Endothelial cell of umbilical vein (primary cell): ENCODE results near the gene FARP2. TPM values are rescaled to one million over a fixed set of nuclear protein-coding genes. Genes with fewer than 3 reads are reported as not detected.

Experiments used
- BruUV-seq: library from RNA; stranded (reverse); fragments of 400-500 nt; replicated peaks from 2 replicates; lab custom pipeline; 2021; lab: Mats Ljungman, UMichigan
- CTCF ChIA-PET: fragments of 300-600, 350-600 bp; sonication (Branson Sonifier 250); formaldehyde crosslinking; loops from one replicate; lab custom pipeline; 2021; ENCODE audit warnings: antibody characterized with exemption, inconsistent platforms; lab: Charles Lee
- POLR2A ChIA-PET: fragments of 300-600, 350-600 bp; sonication (Branson Sonifier 250); formaldehyde crosslinking; loops from one replicate; lab custom pipeline; 2021; ENCODE audit warnings: antibody characterized with exemption, inconsistent platforms; lab: Charles Lee
- DNase-seq: peaks from one replicate; pipeline ENCODE4 v3.0.0-alpha.2; 2011; ENCODE audit warnings: low read depth, low spot score
- FAIRE-seq: peaks from 2 replicates; lab custom pipeline; 2011; peaks lifted over from hg19 to GRCh38; lab: Jason Lieb, UNC
- H2AFZ ChIP-seq: 2 replicates; pipeline ENCODE4 v1.6.0; 2012; ENCODE audit warnings: low read depth, low read length, control low read depth, inconsistent platforms
- H3K27ac ChIP-seq: 2 replicates; pipeline ENCODE4 v1.5.1; 2011; ENCODE audit warnings: low read depth, mild to moderate bottlenecking, control low read depth, low read length, moderate library complexity; ENCODE audit not compliant: insufficient read depth
- H3K27me3 ChIP-seq, 2 experiments: 2 replicates each; pipeline versions ENCODE4 v1.6.0 to v1.6.1; 2011; ENCODE audit warnings: low read length in 2 of 2, mixed read lengths in 1 of 2; ENCODE audit not compliant: control insufficient read depth in 2 of 2, insufficient read depth in 2 of 2
- H3K36me3 ChIP-seq, 2 experiments: 2 replicates in 1 of 2; 3 replicates in 1 of 2; pipeline ENCODE4 v1.5.1; 2011; ENCODE audit warnings: low read length in 2 of 2, mild to moderate bottlenecking in 1 of 2, moderate library complexity in 1 of 2; ENCODE audit not compliant: control insufficient read depth in 2 of 2, insufficient read depth in 2 of 2; ENCODE audit errors: extremely low read depth in 1 of 2
- H3K4me1 ChIP-seq: 3 replicates; pipeline ENCODE4 v1.5.1; 2011; ENCODE audit warnings: mild to moderate bottlenecking, low read length; ENCODE audit not compliant: control insufficient read depth, insufficient read depth; ENCODE audit errors: extremely low read depth
- H3K4me2 ChIP-seq: 2 replicates; pipeline ENCODE4 v1.6.1; 2011; ENCODE audit warnings: low read length, control low read depth, mixed read lengths; ENCODE audit not compliant: insufficient read depth
- H3K4me3 ChIP-seq, 3 experiments: fragments of 200-600 bp in 1 of 3; sonication (generic), shearing (Covaris generic) in 1 of 3; replicated peaks in 1 of 3; 2 replicates each; pipeline ENCODE4 v1.5.1; 2011 to 2016; ENCODE audit warnings: control low read depth in 3 of 3, low read length in 3 of 3, mild to moderate bottlenecking in 2 of 3, inconsistent platforms in 1 of 3, low read depth in 1 of 3, moderate library complexity in 1 of 3; ENCODE audit not compliant: insufficient read depth in 1 of 3
- H3K79me2 ChIP-seq: 2 replicates; pipeline ENCODE4 v1.6.0; 2012; ENCODE audit warnings: low read length, inconsistent platforms; ENCODE audit not compliant: control insufficient read depth, insufficient read depth
- H3K9ac ChIP-seq: replicated peaks from 2 replicates; pipeline ENCODE3; 2011; ENCODE audit warnings: low read length, control low read depth; ENCODE audit not compliant: insufficient read depth; ENCODE audit errors: extremely low read depth
- H3K9me1 ChIP-seq: replicated peaks from 3 replicates; pipeline ENCODE4 v1.6.0; 2011; ENCODE audit warnings: mild to moderate bottlenecking, low read length; ENCODE audit not compliant: control insufficient read depth, insufficient read depth; ENCODE audit errors: extremely low read depth
- H3K9me3 ChIP-seq: replicated peaks from 2 replicates; pipeline ENCODE4 v1.5.1; 2012; ENCODE audit warnings: low read length, inconsistent platforms; ENCODE audit not compliant: control insufficient read depth, insufficient read depth
- H4K20me1 ChIP-seq: replicated peaks from 2 replicates; pipeline ENCODE3; 2011; ENCODE audit warnings: mild to moderate bottlenecking, low read length; ENCODE audit not compliant: control insufficient read depth, insufficient read depth; ENCODE audit errors: extremely low read depth
- EZH2 ChIP-seq: IDR thresholded peaks from 2 replicates; pipeline ENCODE4 v1.6.1; 2012; ENCODE audit warnings: borderline replicate concordance, low read depth, mild to moderate bottlenecking, moderate library complexity, low read length, inconsistent platforms; ENCODE audit not compliant: severe bottlenecking
- FOS ChIP-seq: IDR thresholded peaks from 2 replicates; pipeline ENCODE4 v1.6.1; 2011; ENCODE audit warnings: mild to moderate bottlenecking, low read length, moderate library complexity, borderline replicate concordance; ENCODE audit not compliant: insufficient read depth
- GATA2 ChIP-seq: IDR thresholded peaks from 2 replicates; pipeline ENCODE4 v1.7.0; 2011; ENCODE audit warnings: low read depth, mild to moderate bottlenecking, moderate library complexity, mixed read lengths, low read length; ENCODE audit not compliant: insufficient read length, insufficient read depth
- MYC ChIP-seq: IDR thresholded peaks from one replicate; pipeline ENCODE4 v1.6.1; 2011; ENCODE audit warnings: mild to moderate bottlenecking, low read depth, low read length
- POLR2A ChIP-seq: IDR thresholded peaks from 2 replicates; pipeline ENCODE4 v1.6.1; 2012; ENCODE audit warnings: low read depth, mild to moderate bottlenecking, control low read depth, low read length
- POLR2AphosphoS5 ChIP-seq: IDR thresholded peaks from 2 replicates; pipeline ENCODE4 v1.6.1; 2012; ENCODE audit warnings: low read depth, mild to moderate bottlenecking, control low read depth, low read length, moderate library complexity; ENCODE audit not compliant: insufficient read depth
- dilution Hi-C: fragments of 300-500 bp; cut with MboI; formaldehyde crosslinking; loops from one replicate; pipeline ENCODE4 v1.15.0; 2019; ENCODE audit warnings: low sequenced_read_pairs; ENCODE audit not compliant: extremely low pct_ligation_motif_present
- intact Hi-C: fragments of 100-400 bp; cut with micrococcal nuclease; formaldehyde crosslinking; loops from one replicate; pipeline ENCODE4 v1.10.0; 2022
- polyA plus RNA-seq, 4 experiments: library from polyadenylated mRNA; depleted of rRNA in 3 of 4; stranded (reverse) in 3 of 4; unstranded in 1 of 4; fragments of >200 nt; gene quantifications; 2 replicates each; pipeline versions ENCODE4 v1.2.1 to v1.2.3, GENCODE V29; 2011 to 2012; ENCODE audit warnings: missing spikeins in 1 of 4
- total RNA-seq: library from RNA; stranded (reverse); gene quantifications from 2 replicates; pipeline ENCODE4 v1.2.3, GENCODE V29; 2021
- TF ChIP-seq, protein P1 (sequence below): IDR thresholded peaks from 2 replicates; pipeline ENCODE4 v1.6.1; 2011; ENCODE audit not compliant: insufficient read depth, insufficient read length
- TF ChIP-seq, protein P2 (sequence below), 2 donors: IDR thresholded peaks; 1 replicate in 1 of 2; 2 replicates in 1 of 2; pipeline ENCODE4 v1.5.1; 2011; ENCODE audit warnings: low read length in 2 of 2, mild to moderate bottlenecking in 2 of 2, moderate library complexity in 2 of 2, control low read depth in 1 of 2, inconsistent platforms in 1 of 2, low read depth in 1 of 2; ENCODE audit not compliant: insufficient read depth in 1 of 2; ENCODE audit errors: extremely low read depth in 1 of 2

FARP2 gene
- total and polyA plus RNA-seq, 2 donors (not counting 3 experiments of a cell fraction or from before 2014, with no cell fraction given): 15.3 to 45.3 TPM

DNA sequence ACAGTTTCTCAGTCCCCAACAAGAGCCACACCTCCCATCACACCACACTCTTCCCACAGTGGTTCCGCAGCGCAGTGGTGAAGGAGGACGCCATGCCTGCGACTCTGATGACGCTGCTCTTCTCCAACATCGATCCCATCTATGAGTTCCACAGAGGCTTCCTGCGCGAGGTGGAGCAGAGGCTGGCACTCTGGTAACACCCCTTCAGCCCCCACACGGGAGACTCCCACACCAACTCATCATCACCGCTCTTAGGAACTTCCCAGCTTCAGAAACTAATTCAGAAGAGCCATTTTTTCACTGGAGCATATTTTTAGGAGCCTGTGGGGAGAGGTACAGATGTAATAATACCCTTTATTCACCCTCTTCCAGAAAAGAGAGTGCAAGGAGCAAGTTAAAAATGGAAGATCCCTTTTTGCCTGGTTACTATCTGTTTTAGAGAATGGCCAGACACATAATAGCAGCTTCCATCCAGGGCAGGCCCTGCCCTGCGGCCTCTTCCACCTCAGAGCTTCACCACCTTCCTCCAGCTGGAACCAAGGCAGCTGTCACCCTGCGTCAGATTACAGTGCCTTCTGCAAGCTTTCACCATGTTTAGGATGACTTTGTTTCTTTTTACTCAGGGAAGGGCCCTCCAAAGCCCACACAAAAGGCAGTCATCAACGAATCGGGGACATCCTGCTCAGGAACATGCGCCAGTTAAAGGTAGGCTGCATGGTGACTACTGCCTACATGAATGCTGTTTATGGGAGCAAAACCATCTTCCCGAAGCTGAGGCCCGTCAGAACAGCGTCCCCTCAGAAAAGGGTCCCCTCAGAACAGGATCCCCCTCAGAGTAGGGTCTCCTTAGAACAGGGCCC is 107.4 kb downstream of the FARP2 start:
- dilution Hi-C loops (no loop called here), intact Hi-C loops (no loop called here)
- no peaks in the 10 kb centered on the region for H3K27me3 ChIP-seq
- ChIA-PET CTCF (no interaction called here), POLR2A (no interaction called here)
- no peak overlapping the region for H3K9ac ChIP-seq
- no peaks in the 10 kb centered on the region for H3K36me3 ChIP-seq
- FAIRE-seq: no peak
- H3K9me3 ChIP-seq: no peaks in the 10 kb centered on the region
- BruUV-seq: no TSS peak
- H3K79me2 ChIP-seq: no peaks in the 10 kb centered on the region
- H3K27ac ChIP-seq: no peak overlapping the region
- no peak for DNase-seq
- no peak overlapping the region for H3K4me3 ChIP-seq
- H3K9me1 ChIP-seq: no peaks in the 10 kb centered on the region
- H4K20me1 ChIP-seq: no peaks in the 10 kb centered on the region
- TF ChIP-seq FOS: no peak
- TF ChIP-seq EZH2: no peak
- no peak for TF ChIP-seq POLR2A
- TF ChIP-seq, protein P1, sequence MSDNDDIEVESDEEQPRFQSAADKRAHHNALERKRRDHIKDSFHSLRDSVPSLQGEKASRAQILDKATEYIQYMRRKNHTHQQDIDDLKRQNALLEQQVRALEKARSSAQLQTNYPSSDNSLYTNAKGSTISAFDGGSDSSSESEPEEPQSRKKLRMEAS: no peak
- TF ChIP-seq, protein P2, sequence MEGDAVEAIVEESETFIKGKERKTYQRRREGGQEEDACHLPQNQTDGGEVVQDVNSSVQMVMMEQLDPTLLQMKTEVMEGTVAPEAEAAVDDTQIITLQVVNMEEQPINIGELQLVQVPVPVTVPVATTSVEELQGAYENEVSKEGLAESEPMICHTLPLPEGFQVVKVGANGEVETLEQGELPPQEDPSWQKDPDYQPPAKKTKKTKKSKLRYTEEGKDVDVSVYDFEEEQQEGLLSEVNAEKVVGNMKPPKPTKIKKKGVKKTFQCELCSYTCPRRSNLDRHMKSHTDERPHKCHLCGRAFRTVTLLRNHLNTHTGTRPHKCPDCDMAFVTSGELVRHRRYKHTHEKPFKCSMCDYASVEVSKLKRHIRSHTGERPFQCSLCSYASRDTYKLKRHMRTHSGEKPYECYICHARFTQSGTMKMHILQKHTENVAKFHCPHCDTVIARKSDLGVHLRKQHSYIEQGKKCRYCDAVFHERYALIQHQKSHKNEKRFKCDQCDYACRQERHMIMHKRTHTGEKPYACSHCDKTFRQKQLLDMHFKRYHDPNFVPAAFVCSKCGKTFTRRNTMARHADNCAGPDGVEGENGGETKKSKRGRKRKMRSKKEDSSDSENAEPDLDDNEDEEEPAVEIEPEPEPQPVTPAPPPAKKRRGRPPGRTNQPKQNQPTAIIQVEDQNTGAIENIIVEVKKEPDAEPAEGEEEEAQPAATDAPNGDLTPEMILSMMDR (IDR thresholded peaks at IDR 0.05; ENCODE audit: extremely low read depth in 1 of 2, insufficient read depth in 1 of 2, low read depth in 1 of 2, low read length in 2 of 2): no peak
- no peak for TF ChIP-seq POLR2AphosphoS5
- TF ChIP-seq GATA2: no peak
- TF ChIP-seq MYC: no peak
- no peak overlapping the region for H3K4me2 ChIP-seq
- H2AFZ ChIP-seq: no peak overlapping the region
- no peaks in the 10 kb centered on the region for H3K4me1 ChIP-seq
